ENCODE data around the gene IL7R. TPM values are rescaled to one million over a fixed set of nuclear protein-coding genes. Genes with fewer than 3 reads are reported as not detected.

The IL7R gene, protein sequence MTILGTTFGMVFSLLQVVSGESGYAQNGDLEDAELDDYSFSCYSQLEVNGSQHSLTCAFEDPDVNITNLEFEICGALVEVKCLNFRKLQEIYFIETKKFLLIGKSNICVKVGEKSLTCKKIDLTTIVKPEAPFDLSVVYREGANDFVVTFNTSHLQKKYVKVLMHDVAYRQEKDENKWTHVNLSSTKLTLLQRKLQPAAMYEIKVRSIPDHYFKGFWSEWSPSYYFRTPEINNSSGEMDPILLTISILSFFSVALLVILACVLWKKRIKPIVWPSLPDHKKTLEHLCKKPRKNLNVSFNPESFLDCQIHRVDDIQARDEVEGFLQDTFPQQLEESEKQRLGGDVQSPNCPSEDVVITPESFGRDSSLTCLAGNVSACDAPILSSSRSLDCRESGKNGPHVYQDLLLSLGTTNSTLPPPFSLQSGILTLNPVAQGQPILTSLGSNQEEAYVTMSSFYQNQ
- polyA plus RNA-seq (ENCODE audit: insufficient read length in 3 of 3), result 1 to 10 TPM in 1 of 3 donors, under 1 TPM in 2; 0.78 to 1.3 (median 0.89) TPM
- long read RNA-seq, donor 1, result 0 reads
- long read RNA-seq, donor 2, result 0 reads
- long read RNA-seq, donor 3, result 0 reads
- long read RNA-seq, donor 4, result 0 reads
- long read RNA-seq, donor 5, result 0 reads
- long read RNA-seq, donor 6, result 0 reads
- long read RNA-seq, donor 7, result 0 reads
- long read RNA-seq, donor 8, result 0 reads
- long read RNA-seq, donor 9, result 0 reads
- long read RNA-seq, donor 10, result 0 reads
- long read RNA-seq, donor 11, result 0 reads
- long read RNA-seq, donor 12, result 0 reads
- long read RNA-seq, donor 13, result 0 reads
- long read RNA-seq, donor 14, result 0 reads
- long read RNA-seq, donor 15, result 0 reads
- long read RNA-seq, donor 16, result 0 reads

DNA sequence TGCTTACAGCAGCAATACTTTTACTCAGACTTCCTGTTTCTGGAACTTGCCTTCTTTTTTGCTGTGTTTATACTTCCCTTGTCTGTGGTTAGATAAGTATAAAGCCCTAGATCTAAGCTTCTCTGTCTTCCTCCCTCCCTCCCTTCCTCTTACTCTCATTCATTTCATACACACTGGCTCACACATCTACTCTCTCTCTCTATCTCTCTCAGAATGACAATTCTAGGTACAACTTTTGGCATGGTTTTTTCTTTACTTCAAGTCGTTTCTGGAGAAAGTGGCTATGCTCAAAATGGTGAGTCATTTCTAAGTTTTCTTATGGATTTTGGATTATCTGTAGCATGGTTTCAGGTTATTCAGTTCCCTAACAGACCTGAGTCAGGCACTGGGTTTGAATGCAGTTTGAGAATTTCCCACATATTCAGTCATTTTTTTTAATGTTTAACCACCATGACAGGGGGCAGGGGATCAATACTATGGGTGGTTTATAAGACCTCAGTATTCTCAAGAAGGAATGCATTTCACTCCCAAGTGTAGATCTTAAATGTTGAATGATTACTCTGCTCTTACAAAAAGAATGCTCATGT is at the start of gene IL7R:
Gene IL7R (plus strand): TSS at position 127 of the 587 bp plus-strand sequence. CDS start 87 bp downstream, at position 214.
- DNase-seq, result no peak

DNA sequence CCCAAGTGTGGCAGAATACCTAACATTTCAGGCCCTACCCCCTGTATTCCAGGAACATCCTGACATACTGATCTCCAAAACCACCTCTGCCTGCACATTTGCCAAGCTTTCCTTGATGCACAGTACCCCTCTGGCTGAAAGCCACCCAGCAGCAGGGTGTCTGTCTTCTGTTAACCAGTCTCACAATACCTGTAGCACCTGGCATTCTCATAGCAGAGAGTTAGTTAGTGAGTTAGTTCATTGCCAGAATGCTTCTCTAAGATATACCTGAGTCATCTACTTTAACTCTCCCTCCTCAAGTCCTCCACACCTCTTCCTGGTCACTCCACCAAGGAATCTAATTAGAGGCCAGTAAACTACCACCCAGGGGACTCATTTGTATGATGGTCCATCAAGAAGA is 46.1 kb upstream of the IL7R start:
- no peak for DNase-seq

DNA sequence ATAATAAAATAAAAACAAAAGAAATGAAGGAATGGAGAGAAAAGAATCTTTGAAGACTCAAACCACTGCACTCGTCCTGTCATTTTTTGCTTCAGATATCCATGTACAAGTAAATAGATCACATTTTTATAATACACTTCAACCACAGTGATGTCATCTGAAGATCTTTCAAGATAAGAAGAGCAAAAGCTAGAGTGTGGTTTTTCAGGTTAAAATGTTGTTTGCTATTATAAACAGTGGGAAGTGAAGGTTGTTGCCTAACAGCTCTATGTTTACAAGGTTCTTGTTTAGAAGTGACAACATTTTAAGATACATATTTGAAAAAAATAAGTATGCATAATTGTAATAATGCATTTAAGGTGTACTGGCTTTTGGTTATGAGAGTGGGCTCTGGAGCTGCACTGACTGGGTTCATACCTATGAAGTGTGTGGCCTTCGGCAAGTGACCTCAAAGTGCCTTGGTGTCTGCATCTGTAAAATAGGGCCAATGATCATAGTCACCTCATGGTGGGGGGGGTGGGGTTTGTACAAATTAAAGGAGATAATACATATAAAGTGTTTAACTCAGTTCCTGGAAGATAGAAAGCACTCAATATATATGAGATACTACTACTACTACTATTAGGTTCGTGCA is 45.5 kb upstream of the IL7R start:
- DNase-seq, result no peak

DNA sequence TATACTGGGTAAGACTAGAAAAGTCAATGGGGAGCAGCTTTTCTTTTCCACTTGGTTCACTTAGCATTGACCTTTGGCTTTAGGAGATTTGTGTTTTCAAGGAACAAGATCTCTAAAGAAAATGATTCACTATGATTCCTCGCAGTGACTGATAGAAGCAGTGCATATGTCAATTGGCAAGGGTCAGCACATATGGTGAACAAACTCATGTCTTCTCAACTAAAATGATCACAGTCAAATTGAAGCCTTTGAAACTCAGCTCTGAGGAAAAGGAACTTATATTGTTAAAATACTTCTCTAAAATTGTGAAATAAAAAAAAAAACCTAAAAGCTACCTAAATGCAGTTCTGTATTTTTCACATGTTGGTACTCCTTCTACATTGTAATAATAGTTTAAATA is 43.2 kb upstream of the IL7R start:
- DNase-seq, result no peak

DNA sequence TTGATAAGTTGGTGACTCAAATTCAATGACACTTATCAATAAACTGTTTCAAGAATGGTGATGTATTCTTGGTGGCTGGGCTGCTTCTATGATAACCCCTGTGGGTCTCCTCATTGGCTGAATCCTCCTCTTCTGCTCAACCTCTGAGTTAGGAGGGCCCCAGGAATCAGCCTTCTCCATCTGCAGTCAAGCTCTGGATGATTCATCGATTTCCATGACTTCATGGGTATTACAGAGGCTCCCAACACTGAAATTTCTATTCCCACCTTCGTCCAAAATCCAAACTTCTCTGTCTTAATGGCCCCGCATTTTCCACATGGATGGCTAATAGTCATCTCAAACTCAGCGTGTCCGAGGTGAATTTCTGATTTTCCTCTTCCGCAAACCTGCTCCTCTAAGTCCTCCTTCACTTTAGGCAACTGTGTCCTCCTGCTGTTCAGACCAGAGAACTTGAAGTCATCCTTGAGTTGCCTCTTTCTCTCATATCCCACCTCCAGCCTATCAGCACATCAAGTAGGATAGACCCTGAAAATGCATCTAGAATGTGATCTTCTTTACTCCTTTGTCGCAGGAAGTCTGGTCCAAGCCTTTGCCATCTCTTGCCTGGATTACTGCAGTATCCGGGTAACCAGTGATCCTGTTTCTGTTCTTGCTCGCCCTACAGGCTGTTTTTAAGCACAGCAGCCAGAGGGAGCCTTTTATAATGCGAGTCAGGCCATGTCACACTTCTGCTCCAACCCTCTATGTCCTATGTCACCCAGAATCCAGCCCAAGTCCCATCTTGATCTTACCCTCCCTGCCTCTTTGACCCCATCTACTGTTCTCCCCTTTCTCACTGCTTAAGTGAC is 41.4 kb upstream of the IL7R start:
- no peak for DNase-seq

DNA sequence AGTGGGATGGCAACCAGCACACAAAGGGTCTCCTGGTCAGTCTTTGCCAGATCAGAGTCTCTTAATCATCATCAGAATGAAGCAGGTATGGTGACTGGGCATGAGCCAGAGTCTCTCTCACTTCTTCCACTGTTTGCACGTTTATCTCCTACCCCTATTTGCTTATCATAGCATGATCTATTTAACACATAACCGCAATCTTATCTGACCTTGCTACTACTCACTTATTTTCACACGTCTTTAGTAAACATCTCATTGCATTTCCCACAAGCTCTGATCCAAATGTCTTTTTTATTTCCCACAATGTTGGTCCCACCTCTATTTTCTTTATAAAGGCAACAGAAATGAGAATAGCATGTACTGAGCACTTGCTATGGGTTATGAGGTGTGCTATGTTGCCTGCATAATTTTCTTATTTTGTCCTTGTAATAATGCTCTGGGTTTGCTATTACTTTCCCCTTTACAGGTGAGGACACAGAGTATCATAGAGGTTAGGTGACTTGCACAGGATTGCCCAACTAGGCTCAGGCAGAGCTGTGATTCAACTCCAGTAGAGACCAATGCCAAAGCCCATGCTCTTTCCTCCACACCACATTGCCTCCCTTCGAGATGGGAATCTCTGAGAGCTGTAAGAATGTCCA is 39.7 kb upstream of the IL7R start:
- DNase-seq, result no peak

DNA sequence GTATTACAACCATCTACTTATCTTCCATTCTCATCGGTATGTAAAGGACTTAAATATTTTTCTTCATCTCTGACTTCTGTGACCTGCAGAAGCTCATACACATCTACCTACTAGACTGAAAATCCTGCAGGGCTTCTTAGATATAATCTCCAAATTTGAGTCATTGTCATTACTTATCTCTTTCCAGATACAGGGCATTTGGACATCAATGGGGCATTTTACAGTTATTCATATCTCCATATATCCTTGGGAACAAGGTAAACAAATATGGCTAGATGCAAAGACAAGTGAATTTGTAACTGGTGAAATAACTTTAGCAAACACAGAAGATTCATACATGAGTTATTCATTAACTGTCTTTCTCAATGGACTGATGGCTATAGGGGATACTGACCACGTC is 37.7 kb upstream of the IL7R start:
- no peak for DNase-seq

DNA sequence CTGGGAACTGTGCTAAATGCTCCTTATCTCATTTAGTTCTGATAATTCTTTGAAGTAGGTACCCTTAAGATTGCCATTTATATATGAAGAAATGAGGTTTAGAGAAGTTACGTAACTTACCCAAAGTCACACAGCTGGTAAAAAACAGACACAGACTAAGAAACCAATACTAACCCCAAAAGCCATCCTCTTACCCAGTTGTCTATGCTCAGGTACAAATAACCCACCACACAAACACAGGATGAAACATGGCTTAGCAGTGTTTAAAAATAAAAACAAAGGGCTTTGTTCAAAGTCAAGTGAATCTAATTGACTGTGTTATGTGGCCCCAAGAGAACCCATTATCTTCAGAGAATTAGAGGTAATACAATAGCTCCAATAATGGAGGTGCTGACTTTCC is 37.0 kb upstream of the IL7R start:
- DNase-seq, result no peak

DNA sequence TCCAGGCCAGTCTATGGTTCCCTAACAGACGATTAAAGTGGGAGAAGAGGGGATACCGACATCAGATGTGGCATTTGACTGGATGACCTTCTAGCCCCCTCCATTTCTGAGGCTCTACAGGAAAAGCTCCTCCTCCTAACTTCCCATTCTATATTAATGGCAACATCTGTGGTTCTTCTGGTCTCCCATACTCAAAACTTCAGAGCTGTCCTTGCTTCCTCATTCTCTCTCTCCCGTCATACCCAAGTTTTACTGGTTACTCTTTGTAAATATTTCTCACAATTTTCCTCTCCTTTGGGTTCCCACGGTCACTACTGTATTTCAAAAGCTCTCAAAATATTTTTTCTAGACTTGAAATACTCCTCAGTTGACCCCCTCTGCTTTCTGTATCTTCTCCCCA is 36.0 kb upstream of the IL7R start:
- DNase-seq, result no peak

DNA sequence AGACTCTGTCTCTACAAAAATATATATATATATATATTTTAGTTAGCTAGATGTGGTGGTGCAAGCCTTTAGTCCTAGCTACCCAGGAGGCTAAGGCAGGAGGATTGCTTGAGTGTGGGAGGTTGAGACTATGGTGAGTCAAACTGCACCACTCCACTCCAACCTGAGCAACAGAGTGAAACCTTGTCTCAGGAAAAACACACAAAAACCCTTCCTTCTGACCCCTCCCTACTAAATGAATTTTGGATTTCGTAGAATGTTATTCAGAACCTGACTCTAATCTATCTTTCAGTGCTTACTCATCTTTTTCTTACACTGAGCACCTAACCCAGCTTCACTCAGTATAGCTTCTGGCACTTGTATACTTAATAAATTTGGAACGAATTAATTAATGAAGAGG is 35.2 kb upstream of the IL7R start:
- DNase-seq, result no peak

DNA sequence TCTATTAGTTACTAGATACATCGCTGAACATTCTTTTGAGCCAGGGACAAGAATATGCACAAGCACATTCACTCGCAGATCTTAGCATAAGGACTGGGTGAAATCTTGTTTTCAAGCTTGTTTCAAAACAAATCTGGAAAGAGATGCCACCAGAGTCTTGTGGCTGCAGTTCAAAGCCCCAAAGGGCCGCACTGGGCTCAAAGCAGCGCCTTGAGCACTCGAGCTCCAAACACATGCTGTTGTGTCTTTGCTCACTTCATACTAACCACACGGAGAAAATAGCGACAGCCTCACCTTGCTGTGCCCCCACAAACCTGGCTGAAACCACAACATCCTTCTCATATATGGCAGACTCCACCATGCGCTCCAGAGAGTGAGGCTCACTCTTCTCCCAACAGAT is 34.2 kb upstream of the IL7R start:
- no peak for DNase-seq

DNA sequence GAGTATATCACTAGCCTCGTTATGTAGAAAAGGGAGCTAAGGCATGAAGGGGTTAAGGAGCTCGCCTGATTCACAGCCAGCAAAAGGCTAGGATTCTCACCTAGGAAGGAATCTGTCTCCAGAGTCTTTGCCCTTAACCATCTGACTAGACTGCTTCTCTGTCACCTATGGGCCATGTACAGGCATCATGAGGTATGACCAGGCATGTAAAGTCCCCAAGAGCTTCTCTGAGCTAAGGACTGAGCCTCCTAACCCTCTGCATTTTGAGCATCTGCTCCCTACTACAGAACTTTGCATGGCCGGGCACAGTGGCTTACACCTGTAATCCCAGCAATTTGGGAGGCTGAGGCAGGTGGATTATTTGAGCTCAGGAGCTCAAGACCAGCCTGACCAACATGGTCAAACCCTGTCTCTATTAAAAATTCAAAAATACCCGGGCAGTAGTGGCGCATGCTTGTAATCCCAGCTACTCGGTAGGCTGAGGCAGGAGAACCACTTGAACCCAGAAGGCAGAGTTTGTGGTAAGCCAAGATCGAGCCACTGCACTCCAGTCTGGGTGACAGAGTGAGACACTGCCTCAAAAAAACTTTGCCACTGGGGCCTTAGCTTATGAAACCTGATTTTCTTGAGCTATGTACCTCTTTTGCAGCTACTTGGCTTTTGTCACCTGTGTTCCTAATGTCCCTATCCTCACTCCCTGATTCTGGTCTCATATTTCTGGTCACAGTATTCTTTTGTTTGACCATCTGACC is 33.2 kb upstream of the IL7R start:
- no peak for DNase-seq

DNA sequence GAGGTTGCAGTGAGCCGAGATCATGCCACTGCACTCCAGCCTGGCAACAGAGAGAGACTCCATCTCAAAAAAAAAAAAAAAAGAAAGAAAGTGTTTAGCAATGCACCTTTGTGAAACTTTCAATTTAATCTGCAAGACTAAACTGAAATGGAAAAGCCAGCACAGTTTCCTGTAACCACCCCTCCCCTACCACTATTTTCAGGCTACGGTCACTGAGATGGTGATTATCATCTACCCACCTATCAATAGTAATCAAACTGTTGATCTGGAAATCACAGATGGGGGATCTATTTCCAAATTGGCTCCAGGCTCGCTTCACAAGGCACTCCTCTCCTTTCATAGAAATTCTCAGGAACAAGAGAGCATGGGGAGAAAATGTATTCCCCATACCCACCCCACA is 30.6 kb upstream of the IL7R start:
- no peak for DNase-seq

DNA sequence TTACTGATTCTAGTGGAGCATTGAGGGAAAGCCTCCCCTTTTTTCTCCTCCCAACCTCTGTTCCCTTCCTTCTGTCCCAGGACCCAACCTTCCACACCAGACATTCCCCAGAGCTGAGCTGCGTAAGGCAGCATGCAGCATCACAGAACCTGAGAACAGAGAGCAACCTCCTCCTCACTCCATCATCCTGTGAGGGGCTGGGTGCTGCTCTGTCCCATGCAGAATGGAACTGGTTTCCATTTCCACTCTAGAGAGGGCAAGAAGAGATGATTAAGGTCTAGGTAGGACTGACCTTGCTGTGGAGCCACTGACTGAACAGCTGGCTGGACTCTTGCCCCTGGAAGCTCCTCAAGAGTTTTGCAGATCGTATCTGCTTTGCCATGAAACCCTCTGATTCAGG is 30.1 kb upstream of the IL7R start:
- DNase-seq, result no peak

DNA sequence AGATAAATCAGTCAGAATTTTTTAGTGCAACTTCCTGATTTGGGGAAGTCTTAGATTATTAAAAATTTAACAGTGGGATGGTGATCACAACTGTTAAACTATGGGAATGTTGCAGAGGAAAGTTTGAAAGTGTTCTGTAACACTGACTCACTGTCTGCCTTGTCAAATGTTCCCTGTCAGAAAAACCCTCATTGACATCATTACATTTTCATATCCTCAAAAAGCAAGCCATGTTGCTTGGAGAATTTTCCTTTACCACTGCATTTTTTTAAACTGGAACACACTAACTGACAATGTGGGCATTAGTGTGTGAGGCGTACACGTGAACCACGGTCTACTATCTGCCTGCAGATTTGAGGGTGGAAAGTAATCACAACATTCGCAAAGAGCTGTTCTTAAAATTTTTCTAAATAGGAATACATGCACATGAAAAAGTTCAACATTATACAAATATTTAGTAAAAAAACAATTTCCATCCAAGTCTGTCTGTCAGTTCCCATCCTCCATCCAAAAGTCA is 28.6 kb upstream of the IL7R start:
- DNase-seq, result no peak

DNA sequence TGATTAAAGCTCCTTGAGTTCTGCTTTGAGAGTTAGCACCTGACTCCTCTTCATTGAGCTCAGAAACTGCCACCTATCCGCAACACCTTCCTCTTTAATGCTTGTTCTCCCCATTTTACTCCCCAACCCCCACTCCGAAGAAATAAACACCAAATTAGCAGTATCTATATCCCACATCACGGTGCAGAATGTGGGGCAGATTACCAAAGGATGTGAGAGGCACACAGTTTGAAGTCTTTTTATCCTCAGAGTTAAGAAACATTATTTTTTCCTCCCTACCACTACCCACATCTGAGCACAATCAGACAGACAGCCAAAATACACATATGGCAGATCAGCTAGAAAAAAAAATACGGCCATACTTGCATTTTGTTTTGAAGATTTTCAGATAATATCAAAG is 26.1 kb upstream of the IL7R start:
- DNase-seq, result no peak

DNA sequence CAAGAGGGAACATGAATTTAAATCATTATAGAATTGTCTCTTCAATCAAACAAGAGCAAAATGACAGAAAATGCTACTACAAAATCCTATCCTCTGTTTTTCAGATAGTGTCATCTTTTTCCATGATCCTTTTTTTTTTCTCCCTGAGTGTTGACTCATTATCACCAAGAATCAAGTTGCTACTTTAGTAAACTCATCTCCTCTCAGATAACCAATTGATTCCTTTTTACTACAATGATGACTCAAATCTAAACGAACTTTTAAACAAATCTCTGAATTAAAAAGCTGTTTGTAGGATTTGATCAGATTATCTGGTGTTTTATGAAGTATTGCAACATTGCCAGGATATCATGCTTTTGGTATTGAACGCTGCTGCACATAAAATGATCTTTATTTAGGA is 23.9 kb upstream of the IL7R start:
- no peak for DNase-seq

DNA sequence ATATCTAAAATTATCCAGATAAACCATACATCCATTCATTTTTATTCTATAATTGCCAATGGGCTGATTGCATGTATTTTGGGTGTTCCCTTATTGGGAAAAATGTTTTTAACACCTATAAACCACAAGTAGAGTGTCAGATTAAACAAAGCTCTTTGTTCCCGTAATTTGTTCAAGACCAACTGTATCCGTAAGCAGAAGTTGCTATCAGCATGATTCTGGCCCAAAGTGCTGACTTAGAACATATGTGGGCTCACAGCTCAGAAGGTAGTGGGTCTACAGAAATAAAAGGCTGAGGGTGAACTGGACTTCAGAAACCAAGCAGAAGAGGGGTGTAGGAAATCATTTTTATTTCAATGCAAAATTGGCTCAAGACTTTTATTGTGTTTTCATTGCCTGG is 23.5 kb upstream of the IL7R start:
- DNase-seq, result no peak

DNA sequence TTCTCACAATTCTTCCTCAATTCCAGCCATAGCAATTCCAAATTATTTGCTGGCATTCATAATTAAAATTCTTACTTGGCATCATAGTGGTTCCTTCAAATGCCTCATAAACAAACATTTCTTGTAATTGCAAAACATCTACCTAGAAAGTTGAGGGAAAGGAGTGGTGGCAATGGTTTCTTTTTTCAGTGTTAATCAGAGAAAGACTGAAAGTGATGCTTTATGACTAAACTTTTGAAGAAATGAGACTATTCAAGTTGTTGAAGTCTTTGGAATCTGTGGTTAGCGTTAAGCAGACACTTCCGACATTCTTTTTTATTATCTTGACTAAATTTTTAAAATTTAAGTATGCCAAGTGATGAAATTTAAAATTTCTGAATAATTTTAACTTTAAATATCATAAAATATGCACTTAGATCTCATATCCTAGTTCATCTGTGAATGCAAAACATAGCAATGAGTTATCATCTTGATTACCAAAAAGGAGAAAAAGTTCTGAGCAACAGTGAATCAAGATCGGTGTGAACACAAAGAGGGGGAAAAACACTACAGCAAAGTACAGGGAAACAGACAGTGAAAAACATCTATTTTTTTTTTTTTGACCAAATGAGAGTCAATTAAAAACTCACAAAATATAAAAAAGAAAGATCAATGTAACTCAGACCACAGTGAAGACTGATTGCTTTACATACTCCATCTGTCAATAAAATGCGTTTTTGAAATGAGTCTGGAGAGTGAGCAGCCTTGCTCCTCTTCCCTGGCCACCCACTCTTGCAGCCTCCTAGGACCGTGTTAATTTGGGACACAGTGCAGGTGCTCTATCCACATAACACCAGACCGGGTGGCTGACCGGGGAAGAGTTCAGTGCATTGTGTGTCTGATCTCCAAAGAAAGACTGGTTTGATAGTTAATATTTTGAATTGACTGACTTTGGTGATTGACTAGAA is 20.6 kb upstream of the IL7R start:
- no peak for DNase-seq
